ENCODE data around the gene KCNQ2.

The KCNQ2 gene

DNA sequence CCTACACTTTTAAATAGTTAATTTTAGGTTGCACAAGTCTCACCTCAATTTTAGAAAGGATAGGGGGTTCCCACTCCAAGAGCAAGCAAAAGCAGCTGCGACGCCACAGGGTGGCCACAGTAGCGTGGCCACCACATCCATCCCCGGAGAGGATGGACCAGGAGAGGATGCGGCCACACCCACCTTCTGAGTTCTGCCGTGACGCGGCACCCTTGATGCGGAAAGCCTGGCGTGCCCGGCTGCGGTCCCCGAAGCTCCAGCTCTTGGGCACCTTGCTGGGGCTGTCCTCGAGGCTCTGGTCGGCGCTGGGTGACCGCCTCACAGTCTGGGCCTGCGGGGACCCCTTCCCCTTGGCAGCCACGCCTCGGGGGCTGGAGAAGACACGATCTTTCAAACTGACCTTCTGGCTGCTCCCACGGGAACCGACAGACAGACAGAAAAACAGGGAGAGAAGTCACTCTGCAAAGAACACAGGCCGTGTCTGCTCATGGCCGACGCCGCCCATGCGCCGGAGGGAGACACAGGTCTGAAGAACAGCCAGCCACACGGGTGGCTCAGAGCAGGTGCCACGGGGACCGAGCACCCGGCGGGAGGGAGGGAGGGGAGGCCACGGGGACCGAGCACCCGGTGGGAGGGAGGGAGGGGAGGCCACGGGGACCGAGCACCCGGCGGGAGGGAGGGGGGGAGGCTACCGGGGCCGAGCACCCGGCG, 57.6 kb downstream of the KCNQ2 start:
- Histone ChIP-seq H3K27me3 (ENCODE audit: control insufficient read depth, insufficient read depth, low read length) (no peaks in the 10 kb centered on the region), H3K4me1 (ENCODE audit: control insufficient read depth, low read depth, low read length) (no peaks in the 10 kb centered on the region), H3K27ac (ENCODE audit: low read length) (no peak overlapping the region), H3K9ac (ENCODE audit: low read length) (no peak overlapping the region), H3K4me3 (ENCODE audit: low read length) (no peak overlapping the region), H3K36me3 (ENCODE audit: control insufficient read depth, low read depth, low read length) (no peaks in the 10 kb centered on the region), H3K9me3 (ENCODE audit: control insufficient read depth, low read depth, low read length) (no peaks in the 10 kb centered on the region)

DNA sequence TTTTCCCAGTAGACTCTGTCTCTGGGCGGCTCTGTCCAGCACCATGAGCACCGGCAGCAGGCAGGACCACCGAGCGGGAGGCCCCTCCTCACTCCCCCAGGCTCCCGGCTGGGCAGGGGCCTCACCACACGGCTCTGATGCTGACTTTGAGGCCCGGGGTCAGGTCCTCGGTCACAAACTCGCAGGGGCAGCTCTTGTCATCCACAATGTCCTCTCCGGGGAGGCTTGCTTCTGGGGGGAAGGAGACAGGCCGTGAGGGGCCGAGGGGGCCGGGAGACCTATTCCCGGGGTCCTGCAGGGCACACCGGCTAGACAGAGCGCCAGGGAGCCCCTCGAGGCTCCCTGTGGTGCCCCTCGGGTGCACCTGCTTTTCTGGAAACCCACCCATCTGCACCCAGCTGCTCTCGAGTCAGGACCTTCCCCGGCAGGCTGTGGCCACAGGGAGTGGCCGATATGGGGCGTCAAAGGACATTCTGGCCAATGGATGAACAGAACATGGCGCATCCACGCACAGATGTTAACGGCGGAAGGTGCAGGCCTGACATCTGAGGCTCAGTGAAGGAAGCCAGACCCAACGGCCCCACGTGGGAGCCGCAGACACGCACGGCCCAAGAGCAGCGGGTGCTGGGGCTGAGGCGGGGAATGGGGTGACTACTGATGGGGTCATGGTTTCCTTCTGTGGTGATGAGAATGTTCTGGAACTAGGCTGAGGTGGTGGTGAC, 58.3 kb downstream of the KCNQ2 start:
- Histone ChIP-seq H3K9me3 (ENCODE audit: control insufficient read depth, low read depth, low read length) (no peaks in the 10 kb centered on the region), H3K27me3 (ENCODE audit: control insufficient read depth, insufficient read depth, low read length) (no peaks in the 10 kb centered on the region), H3K4me1 (ENCODE audit: control insufficient read depth, low read depth, low read length) (no peaks in the 10 kb centered on the region)

DNA sequence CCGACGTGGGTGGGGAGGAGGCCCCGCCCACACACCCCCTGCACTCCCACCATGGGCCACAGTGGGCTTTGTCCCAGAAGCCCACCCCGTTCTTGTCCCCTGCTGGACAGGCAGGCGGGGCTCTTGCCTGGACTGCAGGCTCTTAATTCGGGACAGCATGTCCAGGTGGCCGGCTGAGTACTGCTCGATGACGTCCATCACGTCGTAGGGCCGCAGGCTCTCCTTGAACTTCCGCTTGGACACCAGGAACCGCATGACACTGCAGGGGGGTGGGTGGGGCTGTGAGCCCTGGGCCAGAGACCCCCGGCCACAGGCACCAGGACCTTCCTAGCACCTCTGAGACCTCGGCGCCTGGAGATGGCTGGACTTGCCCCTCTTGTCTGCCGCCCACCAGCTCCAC, 59.1 kb downstream of the KCNQ2 start:
- Histone ChIP-seq H3K36me3 (ENCODE audit: control insufficient read depth, low read depth, low read length) (no peaks in the 10 kb centered on the region), H3K4me1 (ENCODE audit: control insufficient read depth, low read depth, low read length) (no peaks in the 10 kb centered on the region), H3K9ac (ENCODE audit: low read length) (no peak overlapping the region), H3K27ac (ENCODE audit: low read length) (no peak overlapping the region), H3K4me3 (ENCODE audit: low read length) (no peak overlapping the region), H3K27me3 (ENCODE audit: control insufficient read depth, insufficient read depth, low read length) (no peaks in the 10 kb centered on the region), H3K9me3 (ENCODE audit: control insufficient read depth, low read depth, low read length) (no peaks in the 10 kb centered on the region)

More for the DNA sequence above, 58.3 kb downstream of the KCNQ2 start:
- Histone ChIP-seq H3K4me3 (ENCODE audit: low read length) (no peak overlapping the region), H3K36me3 (ENCODE audit: control insufficient read depth, low read depth, low read length) (no peaks in the 10 kb centered on the region), H3K27ac (ENCODE audit: low read length) (no peak overlapping the region), H3K9ac (ENCODE audit: low read length) (no peak overlapping the region)

DNA sequence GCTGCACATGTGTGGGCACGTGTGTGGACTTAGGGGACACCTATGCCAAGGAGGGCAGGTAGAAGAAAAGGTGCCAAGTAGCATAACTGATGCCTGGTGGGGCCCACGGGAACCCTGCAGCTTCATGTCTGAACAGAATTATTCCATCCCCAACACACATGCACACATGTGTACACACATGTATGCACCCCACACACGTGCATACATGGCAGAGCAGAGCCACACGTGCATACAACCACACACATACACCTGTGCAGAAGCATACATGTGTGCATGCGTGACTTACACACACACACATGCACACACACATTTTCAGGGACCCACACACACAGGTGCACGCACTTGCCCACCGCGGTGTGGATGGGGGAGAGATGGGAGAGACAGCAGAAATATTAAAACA, 59.6 kb downstream of the KCNQ2 start:
- no peaks in the 10 kb centered on the region for H3K4me1 ChIP-seq (ENCODE audit: control insufficient read depth, low read depth, low read length)
- H3K27ac ChIP-seq (ENCODE audit: low read length), result no peak overlapping the region
- H3K36me3 ChIP-seq (ENCODE audit: control insufficient read depth, low read depth, low read length), result no peaks in the 10 kb centered on the region
- H3K4me3 ChIP-seq (ENCODE audit: low read length), result no peak overlapping the region
- no peaks in the 10 kb centered on the region for H3K27me3 ChIP-seq (ENCODE audit: control insufficient read depth, insufficient read depth, low read length)
- H3K9ac ChIP-seq (ENCODE audit: low read length), result no peak overlapping the region
- H3K9me3 ChIP-seq (ENCODE audit: control insufficient read depth, low read depth, low read length), result no peaks in the 10 kb centered on the region

DNA sequence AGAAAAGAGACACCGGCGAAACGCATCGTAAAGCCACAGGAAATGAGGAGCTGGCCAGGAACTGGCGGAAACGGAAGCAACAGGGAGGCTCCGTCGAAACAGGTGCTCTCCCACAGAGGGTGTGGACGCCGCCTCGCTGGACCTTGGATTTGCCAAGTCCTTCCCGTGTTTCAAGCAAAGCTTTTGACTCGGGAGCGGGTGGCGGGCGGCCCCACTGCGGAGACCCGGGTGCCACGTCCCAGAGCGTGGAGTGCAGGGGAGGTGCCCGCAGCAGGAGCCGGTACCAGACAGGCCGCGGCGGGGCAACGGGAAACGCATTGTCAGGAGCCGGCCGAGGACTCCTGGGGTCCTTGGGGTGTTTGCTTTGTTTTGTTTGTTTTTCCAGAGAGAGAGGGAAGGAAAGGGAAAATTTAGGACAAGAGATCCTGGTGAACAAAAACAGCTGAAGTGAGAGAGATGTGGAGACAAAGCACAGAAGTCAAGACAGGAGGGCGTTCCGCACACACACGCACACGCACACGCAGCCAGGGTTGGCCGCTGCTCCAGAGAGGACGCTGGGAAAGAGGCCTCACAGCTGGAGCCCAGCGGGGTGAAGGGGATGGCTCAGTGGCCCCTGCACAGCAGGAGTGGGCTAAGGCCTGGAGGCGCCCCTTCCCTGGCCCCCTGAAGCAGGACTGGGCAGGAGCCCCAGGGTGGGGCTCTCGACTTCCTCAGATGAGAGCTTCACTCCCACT, 60.4 kb downstream of the KCNQ2 start:
- no peak overlapping the region for H3K4me3 ChIP-seq (ENCODE audit: low read length)
- H3K9ac ChIP-seq (ENCODE audit: low read length), result no peak overlapping the region
- no peak overlapping the region for H3K27ac ChIP-seq (ENCODE audit: low read length)
- no peaks in the 10 kb centered on the region for H3K9me3 ChIP-seq (ENCODE audit: control insufficient read depth, low read depth, low read length)
- H3K27me3 ChIP-seq (ENCODE audit: control insufficient read depth, insufficient read depth, low read length), result no peaks in the 10 kb centered on the region
- H3K36me3 ChIP-seq (ENCODE audit: control insufficient read depth, low read depth, low read length), result no peaks in the 10 kb centered on the region
- no peaks in the 10 kb centered on the region for H3K4me1 ChIP-seq (ENCODE audit: control insufficient read depth, low read depth, low read length)

DNA sequence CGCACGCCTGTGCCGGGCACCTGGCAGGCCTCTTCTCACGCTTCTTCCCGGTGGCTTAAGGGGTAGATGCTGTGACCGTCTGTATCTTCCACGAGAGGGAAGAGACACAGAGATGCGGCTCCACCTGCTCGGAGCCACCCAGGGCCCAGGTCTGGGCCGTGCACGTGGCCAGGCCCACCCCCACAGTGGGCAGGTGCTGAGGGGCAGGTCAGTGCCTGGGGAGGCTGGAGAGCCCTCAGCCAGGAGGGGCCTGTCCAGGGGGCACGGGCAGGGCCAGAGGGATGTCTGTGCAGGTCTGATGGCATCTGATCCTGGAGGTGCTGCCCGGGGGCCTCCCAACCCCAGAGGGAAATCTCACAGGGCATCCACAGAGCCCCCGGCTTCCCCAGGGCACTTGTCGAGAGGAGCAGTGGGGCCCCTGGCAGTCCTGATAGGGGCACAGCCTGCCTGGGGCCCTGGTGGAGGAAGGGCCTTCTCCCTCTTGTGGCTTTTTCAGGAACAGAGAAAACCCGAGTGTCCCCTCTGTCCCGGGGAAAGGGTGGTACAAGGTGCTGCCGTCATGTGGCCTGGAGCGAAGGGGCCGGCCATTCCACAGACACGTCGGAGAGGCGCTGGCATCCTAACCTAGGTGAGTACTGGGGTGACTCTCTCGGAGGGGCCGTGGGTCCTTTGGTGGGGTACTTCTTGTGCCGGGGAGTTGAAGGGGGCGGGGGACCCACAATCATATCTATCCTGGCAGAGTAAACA, 61.1 kb downstream of the KCNQ2 start:
- H3K36me3 ChIP-seq (ENCODE audit: control insufficient read depth, low read depth, low read length), result no peaks in the 10 kb centered on the region
- no peak overlapping the region for H3K9ac ChIP-seq (ENCODE audit: low read length)
- no peaks in the 10 kb centered on the region for H3K4me1 ChIP-seq (ENCODE audit: control insufficient read depth, low read depth, low read length)
- no peak overlapping the region for H3K4me3 ChIP-seq (ENCODE audit: low read length)
- no peaks in the 10 kb centered on the region for H3K27me3 ChIP-seq (ENCODE audit: control insufficient read depth, insufficient read depth, low read length)
- no peaks in the 10 kb centered on the region for H3K9me3 ChIP-seq (ENCODE audit: control insufficient read depth, low read depth, low read length)
- no peak overlapping the region for H3K27ac ChIP-seq (ENCODE audit: low read length)

DNA sequence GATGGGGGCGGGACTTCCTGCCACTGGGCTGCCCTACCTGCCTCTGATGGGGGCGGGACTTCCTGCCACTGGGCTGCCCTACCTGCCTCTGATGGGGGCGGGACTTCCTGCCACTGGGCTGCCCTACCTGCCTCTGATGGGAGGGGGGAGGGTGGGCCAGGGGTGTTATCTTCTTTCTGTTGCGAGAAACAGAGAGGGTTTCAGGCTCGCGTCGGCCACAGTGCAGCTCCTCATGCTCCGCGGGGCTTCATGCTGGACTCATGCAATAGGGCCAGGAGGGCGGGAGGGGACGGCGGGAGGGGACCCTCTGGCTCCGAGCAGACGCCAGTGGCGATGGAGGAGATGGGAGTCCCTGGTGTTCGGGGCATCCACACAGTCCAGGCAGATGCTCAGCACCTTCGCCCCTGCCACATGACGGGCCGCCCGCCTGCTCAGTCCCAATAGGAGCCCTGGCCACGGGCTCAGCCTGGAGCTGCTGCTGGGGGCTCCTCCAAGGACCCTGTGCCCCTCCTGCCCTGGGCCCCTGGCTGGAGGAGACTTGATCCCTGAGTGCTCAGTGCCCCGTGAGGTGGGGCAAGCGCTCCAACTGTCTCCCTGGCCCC, 62.5 kb downstream of the KCNQ2 start:
- Histone ChIP-seq H3K27ac (ENCODE audit: low read length) (no peak overlapping the region), H3K36me3 (ENCODE audit: control insufficient read depth, low read depth, low read length) (no peaks in the 10 kb centered on the region), H3K9ac (ENCODE audit: low read length) (no peak overlapping the region), H3K4me3 (ENCODE audit: low read length) (no peak overlapping the region), H3K9me3 (ENCODE audit: control insufficient read depth, low read depth, low read length) (no peaks in the 10 kb centered on the region), H3K27me3 (ENCODE audit: control insufficient read depth, insufficient read depth, low read length) (no peaks in the 10 kb centered on the region), H3K4me1 (ENCODE audit: control insufficient read depth, low read depth, low read length) (no peaks in the 10 kb centered on the region)

DNA sequence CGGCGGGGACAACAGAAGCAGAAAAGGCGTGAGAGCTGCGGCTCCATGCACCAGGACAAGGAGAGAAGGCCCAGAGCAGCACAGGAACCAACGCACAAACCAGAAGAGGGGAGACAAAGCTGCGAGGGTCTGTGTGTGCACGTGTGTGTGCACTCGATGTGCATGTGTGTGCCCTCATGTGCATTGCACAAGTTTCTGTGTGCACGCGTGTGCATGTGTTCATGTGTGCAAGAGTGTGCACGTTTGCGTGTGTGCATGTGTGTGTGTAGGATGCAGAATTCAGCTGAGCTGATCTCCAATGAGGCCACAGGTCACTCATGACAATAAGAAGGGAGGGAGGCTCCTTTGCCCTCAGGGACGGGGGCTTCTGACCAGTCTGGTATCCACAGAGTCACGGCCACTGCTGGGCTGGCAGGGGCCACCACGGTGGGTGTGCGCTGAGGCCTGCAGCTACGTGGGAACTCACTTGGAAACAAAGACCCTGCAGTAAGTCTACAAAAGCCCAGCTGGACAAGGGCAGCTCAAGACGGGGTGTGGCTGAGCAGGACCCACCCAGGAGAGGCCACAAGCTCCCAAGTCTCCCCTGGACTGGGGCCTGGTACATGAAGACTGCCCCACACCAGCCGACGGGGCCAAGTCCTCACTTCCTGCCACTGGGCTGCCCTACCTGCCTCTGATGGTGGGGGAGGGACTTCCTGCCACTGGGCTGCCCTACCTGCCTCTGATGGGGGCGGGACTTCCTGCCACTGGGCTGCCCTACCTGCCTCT, 63.2 kb downstream of the KCNQ2 start:
- H3K36me3 ChIP-seq (ENCODE audit: control insufficient read depth, low read depth, low read length), result no peaks in the 10 kb centered on the region
- H3K9me3 ChIP-seq (ENCODE audit: control insufficient read depth, low read depth, low read length), result no peaks in the 10 kb centered on the region
- no peak overlapping the region for H3K9ac ChIP-seq (ENCODE audit: low read length)
- no peak overlapping the region for H3K4me3 ChIP-seq (ENCODE audit: low read length)
- H3K4me1 ChIP-seq (ENCODE audit: control insufficient read depth, low read depth, low read length), result no peaks in the 10 kb centered on the region
- no peak overlapping the region for H3K27ac ChIP-seq (ENCODE audit: low read length)
- H3K27me3 ChIP-seq (ENCODE audit: control insufficient read depth, insufficient read depth, low read length), result no peaks in the 10 kb centered on the region

DNA sequence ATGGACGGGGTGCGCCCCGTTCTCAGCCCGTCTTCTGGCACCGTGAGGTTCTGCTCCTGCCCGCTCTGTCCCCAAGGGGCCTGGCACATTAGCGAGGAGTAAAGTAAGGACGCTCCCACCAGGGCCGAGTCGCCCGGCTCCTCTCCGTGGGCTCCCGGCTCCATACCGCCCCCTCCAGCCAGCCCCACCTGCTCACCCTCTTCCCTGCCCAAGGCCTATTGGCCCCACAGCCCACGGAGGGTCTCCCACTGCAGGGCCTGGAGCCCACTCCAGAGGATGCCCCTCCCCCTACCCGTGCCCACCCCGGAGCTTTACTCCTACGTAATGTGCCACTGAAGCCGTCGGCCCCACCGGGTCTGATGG, 63.8 kb downstream of the KCNQ2 start:
- Histone ChIP-seq H3K4me1 (ENCODE audit: control insufficient read depth, low read depth, low read length) (no peaks in the 10 kb centered on the region), H3K9me3 (ENCODE audit: control insufficient read depth, low read depth, low read length) (no peaks in the 10 kb centered on the region), H3K9ac (ENCODE audit: low read length) (no peak overlapping the region), H3K36me3 (ENCODE audit: control insufficient read depth, low read depth, low read length) (no peaks in the 10 kb centered on the region), H3K27me3 (ENCODE audit: control insufficient read depth, insufficient read depth, low read length) (no peaks in the 10 kb centered on the region), H3K4me3 (ENCODE audit: low read length) (no peak overlapping the region), H3K27ac (ENCODE audit: low read length) (no peak overlapping the region)

DNA sequence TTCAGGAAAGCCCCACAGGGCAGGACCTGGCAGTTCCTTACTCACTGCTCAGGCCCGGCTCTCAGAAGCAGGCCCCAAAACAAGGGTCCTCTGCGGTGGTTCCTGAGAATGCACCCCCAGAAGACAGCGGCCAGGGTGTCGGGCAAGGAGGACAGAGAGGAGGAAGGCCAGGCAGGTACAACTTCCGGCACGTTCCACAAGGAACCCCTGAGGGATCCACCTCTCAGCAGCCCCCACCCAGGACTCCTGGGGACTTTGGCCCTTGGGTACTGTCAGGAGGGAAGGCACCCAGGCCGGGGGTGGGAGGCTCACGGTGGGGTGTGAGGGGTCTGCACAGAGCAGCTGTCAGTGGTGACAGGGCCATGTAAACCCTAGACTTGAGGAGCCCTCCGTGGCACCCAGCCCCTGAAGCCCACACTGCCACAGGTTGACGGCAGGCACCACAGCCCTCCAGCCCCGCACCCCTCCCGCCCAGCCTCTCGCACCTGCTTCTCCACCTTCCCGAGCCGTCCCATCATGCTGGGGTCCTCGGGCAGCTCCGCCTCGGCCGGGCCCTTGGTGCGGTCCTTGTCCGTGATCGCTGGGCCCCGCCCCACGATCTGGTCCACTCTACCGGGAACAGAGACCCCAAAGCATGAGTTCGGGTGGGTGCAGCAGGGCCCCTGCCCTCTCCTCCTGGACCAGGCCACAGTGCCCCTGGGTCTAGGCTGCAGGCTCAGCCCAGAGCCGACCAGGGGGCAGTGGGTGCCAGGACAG, 64.3 kb downstream of the KCNQ2 start:
- Histone ChIP-seq H3K4me3 (ENCODE audit: low read length) (no peak overlapping the region), H3K9me3 (ENCODE audit: control insufficient read depth, low read depth, low read length) (no peaks in the 10 kb centered on the region), H3K9ac (ENCODE audit: low read length) (no peak overlapping the region), H3K27ac (ENCODE audit: low read length) (no peak overlapping the region), H3K27me3 (ENCODE audit: control insufficient read depth, insufficient read depth, low read length) (no peaks in the 10 kb centered on the region), H3K36me3 (ENCODE audit: control insufficient read depth, low read depth, low read length) (no peaks in the 10 kb centered on the region), H3K4me1 (ENCODE audit: control insufficient read depth, low read depth, low read length) (no peaks in the 10 kb centered on the region)

Data from iPS-18a (cell line).